Measurements from ENCODE around the gene DOK7.

Gene DOK7

GRCh38 chr4:3464911-3465697 lies 2.0 kb downstream of the DOK7 start:
- DNase-seq = no peak

- no peak for DNase-seq
Measured at GRCh38 chr4:3465698-3466671, 2.9 kb downstream of the DOK7 start.

GRCh38 chr4:3466691-3467600 lies 3.8 kb downstream of the DOK7 start:
- DNase-seq = no peak

- DNase-seq = no peak
Measured at GRCh38 chr4:3467601-3468031, 4.5 kb downstream of the DOK7 start.

- no peak for DNase-seq
Measured at GRCh38 chr4:3468154-3468553, 5.0 kb downstream of the DOK7 start.

- no peak for DNase-seq
Measured at GRCh38 chr4:3468804-3469203, 5.7 kb downstream of the DOK7 start.

- DNase-seq = no peak
Measured at GRCh38 chr4:3469386-3470243, 6.5 kb downstream of the DOK7 start.

GRCh38 chr4:3470244-3471097 lies 7.4 kb downstream of the DOK7 start:
- no peak for DNase-seq

- no peak for DNase-seq
Measured at GRCh38 chr4:3471098-3471760, 8.1 kb downstream of the DOK7 start.

- no peak for DNase-seq
Measured at GRCh38 chr4:3471886-3472285, 8.8 kb downstream of the DOK7 start.

GRCh38 chr4:3472411-3473141 lies 9.5 kb downstream of the DOK7 start:
- peak in 1 of 2 experiments; percentile 25 for DNase-seq

GRCh38 chr4:3473181-3473950 lies 10.3 kb downstream of the DOK7 start:
- no peak for DNase-seq

- no peak for DNase-seq
Measured at GRCh38 chr4:3473996-3474765, 11.1 kb downstream of the DOK7 start.

- no peak for DNase-seq
Measured at GRCh38 chr4:3475041-3475712, 12.1 kb downstream of the DOK7 start.

GRCh38 chr4:3475713-3476260 lies 12.7 kb downstream of the DOK7 start:
- no peak for DNase-seq

GRCh38 chr4:3476341-3476747 lies 13.2 kb downstream of the DOK7 start:
- no peak for DNase-seq

All from NCI-H2081 (cell line).